Left hindlimb (tissue), 1 donor: Measurements from ENCODE around the gene SNAPC4.

ENCODE experiments used
- DNase-seq: peaks from one replicate; pipeline ENCODE4 v3.0.0-alpha.2; 2018

The SNAPC4 gene

GRCh38 chr9:136400038-136400834 is at the start of gene SNAPC4:
Gene SNAPC4, minus strand, starts transcription at chr9:136400170. Its CDS starts 1,742 bp downstream, at chr9:136398428.
- DNase-seq = peak; percentile 91

GRCh38 chr9:136448655-136449054 is 48.7 kb upstream of the SNAPC4 start:
- DNase-seq = no peak

GRCh38 chr9:136447173-136447778 is 47.3 kb upstream of the SNAPC4 start:
- DNase-seq = no peak

DNA sequence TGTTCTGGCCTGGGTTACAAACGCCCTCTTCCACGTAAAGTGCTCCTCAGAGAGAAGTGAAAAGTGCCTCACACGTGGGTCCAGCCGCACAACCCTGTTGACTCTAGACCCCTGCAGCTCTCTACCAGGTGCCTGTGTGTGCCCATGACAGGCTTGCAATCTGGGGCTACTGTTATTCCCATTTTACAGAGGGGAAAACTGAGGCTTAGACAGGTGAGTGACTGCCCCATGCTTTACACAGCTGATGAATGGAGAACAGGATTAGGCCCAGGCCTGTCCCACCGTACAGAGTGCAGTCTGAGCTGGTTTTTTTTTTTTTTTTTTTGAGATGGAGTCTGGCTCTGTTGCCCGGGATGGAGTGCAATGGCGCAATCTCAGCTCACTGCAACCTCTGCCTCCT is 45.8 kb upstream of the SNAPC4 start:
- DNase-seq = no peak

DNA sequence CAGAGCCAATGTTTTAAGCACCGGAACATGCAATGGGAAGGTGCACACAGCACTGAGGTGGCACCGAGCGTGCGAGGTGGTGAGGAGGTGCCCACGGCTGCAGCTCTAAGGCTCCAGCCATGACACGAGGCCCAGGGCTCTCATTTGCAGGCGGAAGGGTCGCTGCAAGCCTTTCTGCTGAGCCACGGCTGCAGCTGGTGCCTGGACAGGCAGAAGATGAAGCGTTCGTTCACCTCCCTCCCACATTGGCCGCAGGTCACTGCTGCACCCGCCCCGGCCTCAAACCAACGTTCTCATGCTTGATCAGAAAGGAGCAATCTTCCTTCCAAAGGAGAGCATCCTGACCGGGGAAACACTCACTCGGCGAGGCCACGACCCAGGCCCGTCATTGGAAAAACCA is 44.1 kb upstream of the SNAPC4 start:
- no peak for DNase-seq

GRCh38 chr9:136443687-136444086 is 43.7 kb upstream of the SNAPC4 start:
- no peak for DNase-seq

GRCh38 chr9:136443087-136443486 is 43.1 kb upstream of the SNAPC4 start:
- no peak for DNase-seq

DNA sequence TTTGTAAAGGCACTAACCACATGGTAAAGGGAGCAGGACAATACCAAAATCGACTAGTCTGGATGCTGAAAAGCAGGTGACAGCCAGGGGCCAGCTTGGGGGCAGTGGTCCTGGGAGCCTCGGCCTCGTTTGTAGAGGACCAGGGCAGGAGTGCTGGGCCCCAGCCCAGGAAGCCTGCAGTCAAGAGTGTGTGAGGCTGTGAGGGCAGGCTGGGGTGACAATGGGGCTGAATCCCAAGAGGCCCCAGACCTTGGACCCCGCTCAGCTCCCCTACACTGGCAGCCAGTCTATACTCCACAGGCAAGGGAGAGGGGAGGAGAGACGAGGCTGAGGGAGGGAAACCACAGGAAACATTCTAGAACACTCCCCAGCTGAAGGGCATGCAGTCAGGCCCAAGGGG is 42.3 kb upstream of the SNAPC4 start:
- no peak for DNase-seq

GRCh38 chr9:136441681-136442245 is 41.8 kb upstream of the SNAPC4 start:
- DNase-seq = no peak

GRCh38 chr9:136441191-136441680 is 41.3 kb upstream of the SNAPC4 start:
- no peak for DNase-seq

DNA sequence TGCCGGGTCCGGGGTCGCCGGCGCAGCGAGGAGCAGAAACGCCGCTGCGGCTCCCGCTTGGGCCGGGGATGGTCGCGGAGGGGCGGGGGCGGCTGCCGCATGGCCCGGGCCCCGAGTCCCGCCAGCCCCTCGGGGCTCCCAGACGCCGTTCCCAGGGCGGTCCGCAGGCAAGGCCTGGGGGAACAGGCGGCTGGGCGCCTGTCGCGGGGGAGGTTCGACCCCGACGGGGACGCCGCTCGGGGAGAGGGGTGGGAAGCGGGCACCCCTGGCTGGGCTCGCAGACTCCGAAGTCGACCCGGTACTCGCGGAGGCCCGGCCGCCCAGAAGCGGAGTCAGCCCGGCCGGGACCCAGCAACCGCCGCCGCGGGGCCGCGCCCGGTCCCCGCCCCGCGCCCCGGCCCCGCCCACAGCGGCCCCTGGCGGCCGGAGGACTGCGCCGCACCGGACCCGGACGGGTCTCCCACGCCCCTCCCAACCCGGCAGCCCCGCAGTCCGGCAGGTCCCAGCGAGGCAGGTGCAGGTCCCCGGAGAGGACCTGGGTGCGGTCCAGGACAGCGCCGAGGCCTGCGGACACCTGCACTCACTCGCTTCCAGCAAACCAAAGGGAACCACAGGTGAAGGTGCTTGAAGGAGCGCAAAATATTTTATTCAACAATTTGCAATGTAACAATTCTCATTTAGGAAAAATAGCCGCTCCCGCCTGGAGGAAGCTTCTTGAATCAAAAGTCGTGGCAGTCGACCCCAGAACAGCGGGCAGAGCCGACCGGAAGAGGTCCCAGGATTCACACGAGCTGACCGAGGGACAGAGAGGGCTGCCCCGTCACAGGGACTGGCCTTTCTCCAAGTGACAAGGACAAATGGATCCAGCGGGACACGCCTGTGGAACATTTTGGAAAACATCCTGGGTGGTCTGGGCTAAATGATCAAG is 39.8 kb upstream of the SNAPC4 start, which contains the start of gene INPP5E:
INPP5E (minus strand) TSS at position 365 of the 928 bp plus-strand sequence. CDS start 426 bp downstream, outside the sequence.
- DNase-seq = peak; percentile 82

DNA sequence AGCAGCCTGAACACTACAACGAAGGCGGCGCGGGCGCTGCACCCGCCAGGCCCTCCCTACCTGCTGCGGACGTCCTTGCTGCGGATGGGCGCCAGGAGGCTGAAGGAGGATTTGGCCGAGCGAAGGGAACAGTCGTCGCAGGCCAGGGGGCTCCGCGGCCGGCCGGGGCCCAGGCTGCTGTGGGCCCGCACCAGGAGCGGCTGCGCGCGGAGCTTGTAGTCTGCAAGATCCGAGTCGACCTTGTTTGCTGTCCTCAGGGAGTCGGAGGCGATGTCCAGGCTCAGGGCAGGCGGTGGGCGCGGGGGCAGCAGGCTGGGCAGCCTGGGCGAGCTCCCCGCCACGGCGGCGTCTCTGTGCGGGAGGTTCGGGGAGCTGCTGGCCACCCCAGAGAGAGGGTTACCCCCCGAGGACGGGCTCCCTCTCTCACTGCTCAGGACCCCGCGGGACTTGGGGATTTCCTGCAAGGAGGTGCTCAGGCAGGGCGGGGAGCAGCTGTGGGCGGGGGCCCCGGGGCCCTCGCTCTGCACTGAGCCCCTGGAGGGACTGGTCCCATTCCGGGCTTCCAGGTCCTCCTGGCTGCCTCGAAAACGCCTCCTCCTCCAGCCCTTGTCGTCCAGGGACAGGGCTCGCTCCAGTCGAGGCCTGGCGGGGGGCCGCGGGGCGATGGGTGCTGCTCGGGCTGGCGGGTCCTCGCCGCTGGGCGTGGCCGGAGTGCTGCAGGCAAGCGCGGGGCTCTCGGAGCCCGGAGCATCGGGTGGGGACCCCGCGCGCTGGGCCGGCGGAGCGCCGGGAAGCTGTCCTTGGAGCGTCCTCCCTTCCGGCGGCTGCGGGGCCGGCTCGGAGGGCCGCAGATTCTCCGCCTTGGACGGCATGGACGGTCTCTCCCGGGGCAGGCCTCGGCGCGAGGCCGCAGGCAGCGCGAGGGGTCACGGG is 38.8 kb upstream of the SNAPC4 start:
- no peak for DNase-seq

- no peak for DNase-seq
Observed at GRCh38 chr9:136437839-136438547, 38.0 kb upstream of the SNAPC4 start.

- no peak for DNase-seq
Observed at GRCh38 chr9:136437430-136437829, 37.5 kb upstream of the SNAPC4 start.

DNA sequence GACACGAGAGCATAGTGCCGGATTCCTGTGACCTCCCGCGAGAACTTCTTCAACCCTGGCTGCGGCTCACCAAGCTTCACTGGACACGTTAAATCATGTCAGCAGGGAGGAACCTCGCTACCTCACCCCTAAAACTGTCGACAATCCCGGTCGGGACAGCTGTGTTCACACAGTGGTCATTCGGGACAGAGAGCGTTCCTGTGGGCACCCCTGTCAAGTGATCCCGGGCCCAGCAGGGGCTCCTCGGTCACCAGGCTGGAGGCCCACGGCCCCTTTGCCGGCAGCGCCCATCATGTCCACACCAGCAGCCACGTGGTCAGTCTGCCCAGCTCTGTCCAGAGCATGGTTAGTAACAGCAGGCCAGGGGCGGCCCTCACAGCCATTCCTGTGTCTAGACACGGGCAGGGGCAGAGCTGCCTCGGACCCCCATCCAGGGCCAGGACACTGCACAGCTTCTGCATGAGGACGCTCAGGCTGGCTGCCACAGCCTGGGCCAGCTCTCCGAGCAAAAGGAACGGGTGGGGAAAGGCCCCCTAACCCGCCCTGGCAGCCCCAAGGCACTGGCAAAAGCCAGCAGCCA is 36.2 kb upstream of the SNAPC4 start:
- no peak for DNase-seq

GRCh38 chr9:136434580-136435169 is 34.7 kb upstream of the SNAPC4 start:
- DNase-seq = no peak

DNA sequence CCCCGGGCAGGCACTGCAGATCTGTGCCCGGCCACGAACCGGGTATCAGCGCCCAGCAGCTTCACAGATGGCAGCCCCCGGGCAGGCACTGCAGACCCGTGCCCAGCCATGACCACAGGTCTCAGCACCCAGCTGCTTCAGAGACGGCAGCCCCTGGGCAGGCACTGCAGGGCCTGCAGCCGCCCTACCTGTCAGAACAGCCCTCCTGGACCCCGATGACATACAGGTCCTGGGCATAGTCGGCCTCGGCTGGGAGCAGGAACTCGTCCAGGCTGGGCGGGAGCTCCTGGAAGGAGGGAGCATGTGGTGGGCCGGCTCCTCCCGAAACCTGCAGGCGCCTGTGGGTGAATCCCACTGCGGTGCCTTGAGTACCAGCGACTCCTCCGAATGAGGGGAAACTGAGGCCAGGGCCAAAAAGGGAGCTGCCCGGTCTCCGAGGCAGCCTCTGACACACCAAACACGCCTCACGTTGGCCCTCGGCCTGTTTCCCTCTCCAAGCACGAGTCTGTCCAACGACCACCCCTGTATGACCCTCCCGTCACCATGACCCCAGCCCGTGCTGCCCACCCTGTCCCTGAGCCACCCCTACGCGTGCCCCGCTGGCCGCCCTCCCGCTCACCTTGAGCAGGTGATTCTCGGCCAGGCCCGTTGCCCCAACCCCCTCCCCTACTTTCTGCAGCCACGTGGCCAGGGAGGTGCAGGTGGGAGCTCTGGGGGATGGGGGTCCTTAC is 34.0 kb upstream of the SNAPC4 start:
- DNase-seq = no peak

DNA sequence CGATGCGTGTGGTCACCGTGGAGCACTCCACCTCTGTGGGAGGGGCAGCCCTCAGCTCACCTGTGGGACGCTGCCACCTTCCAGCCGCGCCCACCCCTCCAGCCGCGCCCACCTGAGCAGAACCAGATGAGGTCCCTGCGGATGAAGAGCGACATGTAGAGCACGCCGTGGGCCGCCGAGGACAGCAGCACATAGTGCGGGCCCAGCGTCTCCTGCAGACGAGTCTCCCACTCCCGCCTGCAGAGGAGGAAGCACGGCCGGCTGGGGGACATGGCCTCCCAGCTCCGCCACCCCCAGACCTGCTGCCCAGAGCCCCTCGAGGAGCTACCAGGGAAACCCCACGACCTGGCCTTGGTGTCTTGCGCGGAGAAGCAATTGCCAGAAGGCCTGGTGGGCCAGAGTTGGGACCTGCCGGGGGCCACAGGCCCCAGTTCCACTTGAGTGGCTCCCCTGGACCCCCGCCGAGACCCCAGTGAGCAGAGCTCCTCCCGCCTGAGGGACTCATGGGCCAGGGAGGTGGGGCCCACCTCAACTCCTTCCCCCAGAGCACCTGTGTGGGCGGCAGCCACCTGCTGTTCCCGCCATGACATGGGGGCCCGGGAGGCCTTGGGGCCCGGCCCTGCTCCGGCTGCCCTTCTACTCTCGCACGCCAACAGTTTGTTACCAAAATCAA is 33.2 kb upstream of the SNAPC4 start:
- no peak for DNase-seq

DNA sequence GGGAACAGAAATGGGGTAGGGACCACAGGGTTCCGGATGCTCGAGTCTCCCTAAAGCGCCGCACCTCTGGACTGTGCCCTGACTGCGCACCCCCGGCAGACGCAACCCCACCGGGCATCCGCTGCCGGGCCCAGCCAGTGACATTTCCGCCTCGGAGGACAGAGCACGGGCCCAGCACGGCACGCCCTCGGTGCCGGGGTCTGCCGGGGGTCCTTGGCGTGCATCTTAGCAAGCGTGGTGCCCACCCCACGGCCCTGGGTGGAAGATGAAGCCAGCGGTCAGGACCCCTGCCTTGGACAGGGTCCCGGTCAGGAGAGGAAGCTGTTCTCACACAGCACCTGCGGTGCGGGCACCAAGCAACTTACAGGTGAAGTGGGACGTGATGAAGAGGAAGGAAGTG is 32.6 kb upstream of the SNAPC4 start:
- DNase-seq = no peak
